Lower lobe of right lung (tissue), 2 donors: ENCODE results near the gene C2orf69. TPM values are rescaled to one million over a fixed set of nuclear protein-coding genes. Genes with fewer than 3 reads are reported as not detected.

Experiments used
- ATAC-seq, 2 donors: fragments of 200-7000 bp; cut with Tn5 transposase; one replicate each; pipeline ENCODE4 v1.9.1; 2020 to 2022; ENCODE audit warnings: mild to moderate bottlenecking in 2 of 2, moderate library complexity in 2 of 2
- DNase-seq: peaks from one replicate; pipeline ENCODE4 v3.0.0-alpha.2; 2020
- H3K27ac ChIP-seq: fragments of 200-600 bp; one replicate; pipeline ENCODE4 v1.8.0; 2022
- H3K27me3 ChIP-seq: fragments of 200-600 bp; one replicate; pipeline ENCODE4 v1.8.0; 2022; ENCODE audit warnings: low read depth
- H3K36me3 ChIP-seq: fragments of 200-600 bp; one replicate; pipeline ENCODE4 v1.8.0; 2022; ENCODE audit warnings: mild to moderate bottlenecking
- H3K4me1 ChIP-seq: fragments of 200-600 bp; one replicate; pipeline ENCODE4 v1.8.0; 2022
- H3K4me3 ChIP-seq: fragments of 200-600 bp; one replicate; pipeline ENCODE4 v1.8.0; 2022; ENCODE audit warnings: mild to moderate bottlenecking
- H3K9me3 ChIP-seq: fragments of 200-600 bp; one replicate; pipeline ENCODE4 v1.8.0; 2022
- CTCF ChIP-seq: fragments of 200-600 bp; IDR thresholded peaks from one replicate; pipeline ENCODE4 v1.8.0; 2022; ENCODE audit warnings: antibody characterized with exemption, mild to moderate bottlenecking
- intact Hi-C: fragments of 100-400 bp; cut with DNase I; formaldehyde crosslinking; loops from one replicate; pipeline ENCODE4 v1.11.0; 2022
- total RNA-seq: library from RNA; stranded (reverse); fragmentation: NEBNext Ultra II Directional; extraction: Animal tissue kit (Norgen Biotek cat#: 25700); gene quantifications from one replicate; pipeline ENCODE4 v1.2.1, GENCODE V29; 2021
- donor health status: DM: no; HTN: yes; CAD: no; lungs with severe emphysema.

Gene C2orf69
- total RNA-seq, 1 donor from 2014 or later: 12.5 TPM

DNA sequence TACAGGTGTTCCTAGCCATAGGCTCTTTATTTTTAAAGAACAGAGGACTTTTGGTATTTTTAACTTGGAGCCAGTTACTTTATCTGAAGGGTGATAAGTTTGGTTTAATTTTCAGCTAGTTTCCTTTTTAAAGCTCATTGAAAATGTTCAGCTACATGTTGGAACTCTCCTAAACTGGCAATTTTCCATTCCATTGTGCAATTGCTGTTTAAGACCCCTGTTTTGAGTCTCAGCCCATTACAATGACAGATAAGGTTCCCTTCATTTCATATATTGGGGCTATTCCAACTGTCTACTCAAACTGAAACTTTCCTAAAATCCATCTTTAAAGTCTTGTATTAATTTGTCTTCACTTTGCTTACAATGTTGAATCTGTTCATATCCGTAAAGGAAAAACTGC, 55.9 kb downstream of the C2orf69 start:
- no peak for DNase-seq
- no peak for TF ChIP-seq CTCF
- peaks cover 49% of the 10 kb centered on the region for H3K36me3 ChIP-seq
- no peaks in the 10 kb centered on the region for H3K9me3 ChIP-seq
- no peaks in the 10 kb centered on the region for H3K4me1 ChIP-seq
- no peak overlapping the region for H3K27ac ChIP-seq
- intact Hi-C loops: no loop called here
- no peak overlapping the region for H3K4me3 ChIP-seq
- H3K27me3 ChIP-seq: no peaks in the 10 kb centered on the region
- ATAC-seq: no peak

DNA sequence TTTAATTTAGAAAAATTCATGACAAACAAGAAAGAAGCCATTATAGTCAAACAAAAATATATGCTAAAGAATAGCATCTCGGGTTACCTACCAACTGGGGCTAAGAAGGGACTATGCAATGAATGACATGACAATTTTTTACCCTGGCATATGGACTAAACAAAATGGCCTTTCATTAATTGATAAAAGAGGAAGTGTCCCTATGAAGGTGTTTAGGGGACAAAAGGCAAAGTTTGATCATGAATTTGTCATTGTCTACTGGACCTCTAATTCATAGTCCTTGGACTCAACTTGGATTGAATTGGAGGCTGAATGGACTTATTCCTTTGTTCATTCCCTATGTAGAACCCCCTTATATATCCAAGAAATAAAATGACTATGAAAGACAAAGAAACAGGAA, 57.0 kb downstream of the C2orf69 start:
- Histone ChIP-seq H3K4me3 (no peak overlapping the region), H3K9me3 (no peaks in the 10 kb centered on the region), H3K27me3 (no peaks in the 10 kb centered on the region), H3K36me3 (peaks cover 37% of the 10 kb centered on the region), H3K27ac (no peak overlapping the region), H3K4me1 (no peaks in the 10 kb centered on the region)
- intact Hi-C loops: no loop called here
- no peak for DNase-seq
- no peak for TF ChIP-seq CTCF
- ATAC-seq: no peak

GRCh38 chr2:199972088-199972626, 61.1 kb downstream of the C2orf69 start:
- no peak overlapping the region for H3K27ac ChIP-seq
- intact Hi-C loops: no loop called here
- ATAC-seq: no peak

DNA sequence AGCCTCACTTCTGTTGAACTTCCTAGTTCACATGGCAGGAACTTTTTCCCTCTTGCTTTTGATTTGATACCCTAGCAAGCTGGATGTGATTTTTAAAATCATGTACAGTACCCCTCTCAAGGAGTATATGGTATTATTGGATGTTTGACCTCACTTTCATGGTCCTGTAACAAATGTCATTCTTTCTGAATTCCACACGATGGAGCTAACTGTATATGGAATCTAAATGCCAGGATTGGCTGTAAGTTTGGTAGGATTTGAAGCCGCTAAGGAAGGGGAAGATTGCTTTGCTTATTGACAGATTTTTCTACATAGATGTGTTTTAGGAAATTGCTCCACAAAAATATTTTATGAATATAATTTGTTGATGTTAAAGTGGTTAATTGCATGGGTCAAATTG, 62.6 kb downstream of the C2orf69 start:
- no peaks in the 10 kb centered on the region for H3K36me3 ChIP-seq
- H3K27ac ChIP-seq: no peak overlapping the region
- DNase-seq (no peak), ATAC-seq (peak in 1 of 2 donors; percentile 43)
- no peak overlapping the region for H3K4me3 ChIP-seq
- TF ChIP-seq CTCF: peak; percentile 49
- no peaks in the 10 kb centered on the region for H3K9me3 ChIP-seq
- H3K4me1 ChIP-seq: no peaks in the 10 kb centered on the region
- intact Hi-C loops: no loop called here
- no peaks in the 10 kb centered on the region for H3K27me3 ChIP-seq

More at GRCh38 chr2:199972088-199972626, 61.1 kb downstream of the C2orf69 start:
- H3K4me1 ChIP-seq: no peaks in the 10 kb centered on the region
- no peaks in the 10 kb centered on the region for H3K9me3 ChIP-seq
- no peak for DNase-seq
- no peak for TF ChIP-seq CTCF
- H3K36me3 ChIP-seq: peaks cover 6% of the 10 kb centered on the region
- no peaks in the 10 kb centered on the region for H3K27me3 ChIP-seq
- H3K4me3 ChIP-seq: no peak overlapping the region

GRCh38 chr2:199975273-199975895, 64.3 kb downstream of the C2orf69 start:
- no peak for TF ChIP-seq CTCF
- Histone ChIP-seq H3K27ac (no peak overlapping the region), H3K27me3 (no peaks in the 10 kb centered on the region), H3K4me1 (peaks cover 6% of the 10 kb centered on the region), H3K4me3 (no peak overlapping the region), H3K36me3 (no peaks in the 10 kb centered on the region), H3K9me3 (no peaks in the 10 kb centered on the region)
- intact Hi-C loops: no loop called here
- DNase-seq (no peak), ATAC-seq (no peak)

Other genes with a start within 250 kb of the C2orf69 start
- gene FTCDNL1, start 60.1 kb upstream of the C2orf69 start, total RNA-seq: 3.7 TPM
- 5.8 TPM for gene TYW5, start 44.2 kb downstream of the C2orf69 start, total RNA-seq
- gene MAIP1, start 44.3 kb downstream of the C2orf69 start, total RNA-seq: 14.8 TPM